DND-41 (cell line): ENCODE measurements around the gene ETV1.

Experiments
- CTCF ChIP-seq: IDR thresholded peaks from 2 replicates; pipeline ENCODE4 v1.5.1; 2012; ENCODE audit warnings: borderline replicate concordance, low read length, moderate library complexity, mild to moderate bottlenecking; ENCODE audit not compliant: poor library complexity, severe bottlenecking; ENCODE audit errors: extremely low read depth
- EZH2 ChIP-seq: IDR thresholded peaks from 3 replicates; pipeline ENCODE4 v1.6.1; 2012; ENCODE audit warnings: borderline replicate concordance, low read depth, mild to moderate bottlenecking, moderate library complexity, low read length, inconsistent platforms; ENCODE audit not compliant: severe bottlenecking

GRCh38 chr7:14021069-14021468 lies 31.6 kb upstream of the ETV1 start:
- TF ChIP-seq CTCF: no peak
- TF ChIP-seq EZH2: no peak
